ENCODE measurements around the gene ABCC6.
"Not testable (repeated sequence)": the region's sequence is repeated elsewhere in the genome, so short reads cannot be mapped to it uniquely, and the experiment has no call there.

DNA sequence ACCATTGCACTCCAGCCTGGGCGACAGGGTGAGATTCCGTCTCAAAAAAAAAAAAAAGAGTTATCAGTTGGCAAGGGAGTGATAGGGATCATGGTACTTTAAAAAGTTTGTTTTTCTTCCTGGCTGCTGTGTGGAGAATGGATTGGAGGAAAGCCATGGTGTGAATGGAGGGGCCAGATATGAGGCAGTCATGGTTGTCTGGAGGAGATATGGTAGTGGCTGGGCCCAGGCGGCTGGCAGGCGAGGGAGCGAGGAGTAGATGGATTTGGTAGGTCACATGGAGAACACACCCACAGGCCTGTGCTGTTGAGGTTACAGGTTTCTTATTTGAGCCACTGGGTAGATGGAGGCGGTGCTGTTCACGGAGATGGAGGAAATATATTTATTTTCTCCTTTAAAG lies 35.5 kb upstream of the ABCC6 start:
- TF ChIP-seq, protein P1, sequence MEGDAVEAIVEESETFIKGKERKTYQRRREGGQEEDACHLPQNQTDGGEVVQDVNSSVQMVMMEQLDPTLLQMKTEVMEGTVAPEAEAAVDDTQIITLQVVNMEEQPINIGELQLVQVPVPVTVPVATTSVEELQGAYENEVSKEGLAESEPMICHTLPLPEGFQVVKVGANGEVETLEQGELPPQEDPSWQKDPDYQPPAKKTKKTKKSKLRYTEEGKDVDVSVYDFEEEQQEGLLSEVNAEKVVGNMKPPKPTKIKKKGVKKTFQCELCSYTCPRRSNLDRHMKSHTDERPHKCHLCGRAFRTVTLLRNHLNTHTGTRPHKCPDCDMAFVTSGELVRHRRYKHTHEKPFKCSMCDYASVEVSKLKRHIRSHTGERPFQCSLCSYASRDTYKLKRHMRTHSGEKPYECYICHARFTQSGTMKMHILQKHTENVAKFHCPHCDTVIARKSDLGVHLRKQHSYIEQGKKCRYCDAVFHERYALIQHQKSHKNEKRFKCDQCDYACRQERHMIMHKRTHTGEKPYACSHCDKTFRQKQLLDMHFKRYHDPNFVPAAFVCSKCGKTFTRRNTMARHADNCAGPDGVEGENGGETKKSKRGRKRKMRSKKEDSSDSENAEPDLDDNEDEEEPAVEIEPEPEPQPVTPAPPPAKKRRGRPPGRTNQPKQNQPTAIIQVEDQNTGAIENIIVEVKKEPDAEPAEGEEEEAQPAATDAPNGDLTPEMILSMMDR (conservative IDR thresholded peaks at IDR 0.05; ENCODE audit: low read depth, low read length), result not testable (repeated sequence)
- not testable (repeated sequence) for TF ChIP-seq RFX5 (IDR thresholded peaks at IDR 0.05; ENCODE audit: low read depth, low read length); MXI1 (IDR thresholded peaks at IDR 0.05; ENCODE audit: borderline replicate concordance, low read depth, low read length); FOS (IDR thresholded peaks at IDR 0.05; ENCODE audit: low read depth, low read length); POLR2A (IDR thresholded peaks at IDR 0.05; ENCODE audit: low read depth, low read length)

Data from IMR-90 (cell line).